ENCODE data around the gene SCRN1. TPM values are rescaled to one million over a fixed set of nuclear protein-coding genes. Genes with fewer than 3 reads are reported as not detected.
"Not testable (repeated sequence)": the region's sequence is repeated elsewhere in the genome, so short reads cannot be mapped to it uniquely, and the experiment has no call there.

The SCRN1 gene
- total RNA-seq, 2 donors from 2014 or later: 20.2 to 33.3 TPM

DNA sequence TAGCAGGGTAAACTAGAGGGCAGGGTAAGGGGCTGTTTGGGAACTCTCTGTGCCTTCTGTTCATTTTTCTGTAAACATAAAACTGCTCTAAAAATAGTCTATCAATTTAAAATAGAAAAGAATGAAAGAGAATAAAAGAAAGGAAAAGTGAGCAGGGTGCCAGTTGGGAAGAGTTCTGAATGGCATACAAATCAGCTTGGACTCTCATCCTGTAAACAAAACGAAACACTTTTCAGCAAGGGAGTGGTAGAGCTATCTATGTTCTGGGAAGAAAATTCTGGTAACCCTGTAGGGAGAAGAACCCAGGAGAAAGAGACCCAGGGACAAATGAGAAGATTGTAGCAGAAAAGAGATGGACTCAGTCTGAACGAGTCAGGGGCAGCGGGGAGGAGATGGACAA, 24.6 kb downstream of the SCRN1 start:
- TF ChIP-seq, protein P1, sequence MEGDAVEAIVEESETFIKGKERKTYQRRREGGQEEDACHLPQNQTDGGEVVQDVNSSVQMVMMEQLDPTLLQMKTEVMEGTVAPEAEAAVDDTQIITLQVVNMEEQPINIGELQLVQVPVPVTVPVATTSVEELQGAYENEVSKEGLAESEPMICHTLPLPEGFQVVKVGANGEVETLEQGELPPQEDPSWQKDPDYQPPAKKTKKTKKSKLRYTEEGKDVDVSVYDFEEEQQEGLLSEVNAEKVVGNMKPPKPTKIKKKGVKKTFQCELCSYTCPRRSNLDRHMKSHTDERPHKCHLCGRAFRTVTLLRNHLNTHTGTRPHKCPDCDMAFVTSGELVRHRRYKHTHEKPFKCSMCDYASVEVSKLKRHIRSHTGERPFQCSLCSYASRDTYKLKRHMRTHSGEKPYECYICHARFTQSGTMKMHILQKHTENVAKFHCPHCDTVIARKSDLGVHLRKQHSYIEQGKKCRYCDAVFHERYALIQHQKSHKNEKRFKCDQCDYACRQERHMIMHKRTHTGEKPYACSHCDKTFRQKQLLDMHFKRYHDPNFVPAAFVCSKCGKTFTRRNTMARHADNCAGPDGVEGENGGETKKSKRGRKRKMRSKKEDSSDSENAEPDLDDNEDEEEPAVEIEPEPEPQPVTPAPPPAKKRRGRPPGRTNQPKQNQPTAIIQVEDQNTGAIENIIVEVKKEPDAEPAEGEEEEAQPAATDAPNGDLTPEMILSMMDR (IDR thresholded peaks at IDR 0.05): no peak
- Histone ChIP-seq H3K4me3 (no peak overlapping the region), H3K27ac (no peak overlapping the region), H3K9me3 (no peaks in the 10 kb centered on the region), H3K36me3 (no peaks in the 10 kb centered on the region), H3K27me3 (no peaks in the 10 kb centered on the region), H3K4me1 (no peaks in the 10 kb centered on the region)
- DNase-seq (ENCODE audit: low spot score): no peak

DNA sequence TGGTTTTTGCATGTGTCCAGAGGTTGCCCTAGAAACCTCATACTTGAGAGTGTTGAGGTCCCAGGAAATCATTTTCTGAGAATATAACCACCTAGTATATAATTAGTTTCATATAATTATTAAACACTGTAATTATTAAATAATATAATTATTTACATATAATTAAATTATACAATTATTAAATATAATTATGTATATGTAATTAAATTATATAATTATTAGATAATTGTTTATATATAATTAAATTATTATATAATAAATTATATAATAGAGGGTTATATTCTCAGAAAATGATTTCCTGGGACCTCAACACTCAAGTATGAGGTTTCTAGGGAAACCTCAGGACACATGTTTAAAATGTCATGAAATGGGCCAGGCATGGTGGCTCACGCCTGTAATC, 27.6 kb downstream of the SCRN1 start:
- DNase-seq (ENCODE audit: low spot score): no peak
- Histone ChIP-seq H3K27ac (no peak overlapping the region), H3K27me3 (no peaks in the 10 kb centered on the region), H3K4me3 (no peak overlapping the region), H3K9me3 (no peaks in the 10 kb centered on the region), H3K36me3 (no peaks in the 10 kb centered on the region), H3K4me1 (no peaks in the 10 kb centered on the region)
- TF ChIP-seq, protein P1 (IDR thresholded peaks at IDR 0.05): no peak

- H3K36me3 ChIP-seq; DNase-seq (ENCODE audit: low spot score); H3K9me3 ChIP-seq; H3K27ac ChIP-seq; H3K4me1 ChIP-seq; H3K27me3 ChIP-seq; H3K4me3 ChIP-seq: not testable (repeated sequence)
Observed at GRCh38 chr7:29961611-29962010, 28.0 kb downstream of the SCRN1 start.

DNA sequence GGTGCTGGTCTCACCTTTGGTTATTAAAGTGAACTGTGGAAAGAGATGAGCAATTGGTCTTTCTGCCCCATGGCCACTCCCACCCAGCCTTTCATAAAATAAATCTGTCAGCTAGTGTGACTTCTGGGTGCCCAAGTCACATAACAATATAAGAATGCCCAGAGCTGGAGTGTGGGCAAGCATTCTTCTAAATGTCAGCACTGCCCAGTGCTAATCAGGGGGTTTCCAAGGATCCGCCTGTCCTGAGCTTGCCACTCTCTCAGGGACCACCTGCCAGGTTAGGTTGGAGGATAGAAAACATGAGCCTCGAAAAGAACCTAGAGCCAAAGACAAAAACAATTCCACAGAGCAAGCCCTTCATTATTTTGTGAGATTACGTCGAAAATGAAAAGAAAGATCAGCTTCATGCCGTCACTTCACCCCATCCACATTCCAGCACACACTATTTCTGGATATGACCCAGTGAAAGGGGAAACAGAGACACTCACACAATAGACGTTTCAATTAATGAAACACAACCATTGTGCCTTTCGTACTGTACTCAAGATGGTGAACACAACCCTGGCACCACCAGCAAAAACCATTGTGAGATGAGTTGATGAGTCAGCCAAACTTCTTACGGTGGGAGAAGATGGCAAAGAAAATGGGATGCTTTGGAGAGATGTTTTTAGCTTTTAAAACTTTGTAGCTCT, 30.8 kb downstream of the SCRN1 start:
- DNase-seq (ENCODE audit: low spot score): no peak
- Histone ChIP-seq H3K27me3 (no peaks in the 10 kb centered on the region), H3K36me3 (peaks cover 7% of the 10 kb centered on the region), H3K4me1 (no peaks in the 10 kb centered on the region), H3K4me3 (no peak overlapping the region), H3K9me3 (no peaks in the 10 kb centered on the region), H3K27ac (no peak overlapping the region)
- TF ChIP-seq, protein P1 (IDR thresholded peaks at IDR 0.05): no peak

DNA sequence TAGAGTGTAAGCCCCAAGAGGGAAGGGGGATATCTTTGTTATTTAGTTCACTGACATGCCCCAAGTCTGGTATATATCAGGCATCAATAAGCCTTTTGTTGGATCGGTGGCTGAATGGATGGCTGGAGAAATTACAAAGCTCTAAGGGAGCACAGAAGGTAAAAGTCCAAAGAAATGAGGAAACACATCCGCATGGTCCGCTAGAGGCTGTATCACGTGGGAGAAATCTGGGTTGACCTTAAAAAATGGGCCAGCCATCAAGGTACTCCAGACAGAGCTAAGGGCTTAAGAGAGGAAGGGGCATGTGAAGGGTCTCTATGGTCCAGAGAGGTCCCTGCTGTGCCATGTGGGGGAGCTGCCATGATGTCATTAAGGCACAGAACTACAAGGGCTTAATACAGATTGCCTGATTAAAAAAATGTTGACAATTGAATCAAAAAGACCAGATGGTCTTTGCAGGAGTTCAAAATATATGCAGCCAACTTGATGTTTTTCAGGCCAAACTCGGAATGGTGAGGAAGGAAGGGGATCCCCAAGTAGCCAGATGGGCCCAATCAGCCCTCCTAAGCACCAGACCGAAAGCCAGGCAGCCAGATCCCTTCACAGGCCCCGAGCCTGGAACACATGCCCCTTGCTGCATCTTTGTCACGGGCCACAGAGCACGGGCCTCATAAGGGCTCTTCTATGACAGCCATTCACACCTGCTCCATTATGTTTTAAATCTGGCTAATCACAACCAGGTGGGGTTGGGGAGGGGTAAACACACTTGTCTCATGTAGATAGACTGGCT, 31.9 kb downstream of the SCRN1 start:
- Histone ChIP-seq H3K9me3 (no peaks in the 10 kb centered on the region), H3K36me3 (peaks cover 7% of the 10 kb centered on the region), H3K27ac (no peak overlapping the region), H3K27me3 (no peaks in the 10 kb centered on the region), H3K4me1 (no peaks in the 10 kb centered on the region), H3K4me3 (no peak overlapping the region)
- TF ChIP-seq, protein P1 (IDR thresholded peaks at IDR 0.05): no peak
- peak; percentile 16 for DNase-seq (ENCODE audit: low spot score)

- Histone ChIP-seq H3K9me3 (no peaks in the 10 kb centered on the region), H3K4me3 (no peak overlapping the region), H3K27ac (no peak overlapping the region), H3K4me1 (no peaks in the 10 kb centered on the region), H3K27me3 (no peaks in the 10 kb centered on the region), H3K36me3 (peaks cover 12% of the 10 kb centered on the region)
- peak; percentile 0 for DNase-seq (ENCODE audit: low spot score)
- TF ChIP-seq, protein P1 (IDR thresholded peaks at IDR 0.05): no peak
Observed at GRCh38 chr7:29956487-29956836, 33.1 kb downstream of the SCRN1 start.
